ENCODE data around the gene ACOT11.
A peak's percentile ranks its signal among the peaks of the same experiment; 100 is the strongest.

Gene ACOT11

DNA sequence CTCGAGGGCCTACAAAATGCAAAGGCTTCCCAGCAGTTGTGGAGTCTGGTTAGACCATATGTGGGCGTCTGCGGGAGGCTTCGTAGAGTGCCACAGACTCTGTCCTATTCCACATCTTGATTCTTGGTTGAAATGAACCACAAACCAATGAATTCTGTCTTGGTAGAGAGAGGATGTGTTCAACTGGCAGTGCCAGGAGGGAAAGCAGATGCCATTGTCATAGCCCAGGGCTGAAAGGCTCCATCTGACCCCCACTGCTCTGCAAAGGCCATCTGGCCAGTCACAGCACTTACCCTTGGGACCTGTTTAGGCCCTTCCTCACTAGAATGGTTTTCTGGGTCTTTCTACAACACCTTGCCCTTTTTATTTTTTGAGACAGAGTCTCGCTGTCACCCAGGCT is 22.1 kb downstream of the ACOT11 start:
- ATAC-seq = no peak

DNA sequence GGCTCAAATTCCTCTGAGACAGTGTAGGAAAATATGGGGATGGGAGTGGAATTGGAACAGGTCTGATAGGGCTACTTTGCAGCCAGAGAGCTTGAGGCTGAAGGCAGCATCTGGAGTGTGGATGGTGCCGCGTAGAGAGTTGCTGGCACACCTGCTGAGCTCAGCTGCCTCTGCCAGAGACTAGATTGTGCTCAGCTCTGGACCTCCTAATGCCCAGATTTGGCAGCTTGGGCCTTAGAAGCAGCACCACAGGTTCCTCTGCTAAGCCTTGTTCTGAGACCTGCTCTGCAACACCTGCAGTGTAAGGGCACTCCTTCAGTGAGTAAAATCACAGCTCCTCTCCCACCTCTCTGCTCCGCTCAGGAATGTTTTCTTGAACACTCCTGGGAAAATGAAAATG is 23.3 kb downstream of the ACOT11 start:
- ATAC-seq = peak; percentile 42
- TF ChIP-seq TOX (CRISPR knock-in tag; IDR thresholded peaks at IDR 0.05; ENCODE audit: borderline replicate concordance) (no peak), ZFP3 (CRISPR knock-in tag; IDR thresholded peaks at IDR 0.05) (no peak), PPARA (CRISPR knock-in tag; IDR thresholded peaks at IDR 0.05; ENCODE audit: borderline replicate concordance) (no peak), OSR1 (CRISPR knock-in tag; IDR thresholded peaks at IDR 0.05) (no peak), ISL1 (CRISPR knock-in tag; IDR thresholded peaks at IDR 0.05) (no peak), ZNF565 (CRISPR knock-in tag; conservative IDR thresholded peaks at IDR 0.05; ENCODE audit: low read depth) (no peak), BACH2 (CRISPR knock-in tag; IDR thresholded peaks at IDR 0.05; ENCODE audit: borderline replicate concordance) (no peak), ZNF70 (CRISPR knock-in tag; IDR thresholded peaks at IDR 0.05) (no peak), GLIS3 (CRISPR knock-in tag; IDR thresholded peaks at IDR 0.05) (no peak), ZFP30 (CRISPR knock-in tag; IDR thresholded peaks at IDR 0.05) (no peak), TCF4 (CRISPR knock-in tag; IDR thresholded peaks at IDR 0.05; ENCODE audit: borderline replicate concordance) (no peak), ARNTL (CRISPR knock-in tag; IDR thresholded peaks at IDR 0.05; ENCODE audit: borderline replicate concordance, low read depth) (no peak), RARB (CRISPR knock-in tag; IDR thresholded peaks at IDR 0.05) (no peak)
- TF ChIP-seq, protein P1, sequence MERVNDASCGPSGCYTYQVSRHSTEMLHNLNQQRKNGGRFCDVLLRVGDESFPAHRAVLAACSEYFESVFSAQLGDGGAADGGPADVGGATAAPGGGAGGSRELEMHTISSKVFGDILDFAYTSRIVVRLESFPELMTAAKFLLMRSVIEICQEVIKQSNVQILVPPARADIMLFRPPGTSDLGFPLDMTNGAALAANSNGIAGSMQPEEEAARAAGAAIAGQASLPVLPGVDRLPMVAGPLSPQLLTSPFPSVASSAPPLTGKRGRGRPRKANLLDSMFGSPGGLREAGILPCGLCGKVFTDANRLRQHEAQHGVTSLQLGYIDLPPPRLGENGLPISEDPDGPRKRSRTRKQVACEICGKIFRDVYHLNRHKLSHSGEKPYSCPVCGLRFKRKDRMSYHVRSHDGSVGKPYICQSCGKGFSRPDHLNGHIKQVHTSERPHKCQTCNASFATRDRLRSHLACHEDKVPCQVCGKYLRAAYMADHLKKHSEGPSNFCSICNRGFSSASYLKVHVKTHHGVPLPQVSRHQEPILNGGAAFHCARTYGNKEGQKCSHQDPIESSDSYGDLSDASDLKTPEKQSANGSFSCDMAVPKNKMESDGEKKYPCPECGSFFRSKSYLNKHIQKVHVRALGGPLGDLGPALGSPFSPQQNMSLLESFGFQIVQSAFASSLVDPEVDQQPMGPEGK (CRISPR knock-in tag; IDR thresholded peaks at IDR 0.05; ENCODE audit: borderline replicate concordance) = no peak
- TF ChIP-seq, protein P2, sequence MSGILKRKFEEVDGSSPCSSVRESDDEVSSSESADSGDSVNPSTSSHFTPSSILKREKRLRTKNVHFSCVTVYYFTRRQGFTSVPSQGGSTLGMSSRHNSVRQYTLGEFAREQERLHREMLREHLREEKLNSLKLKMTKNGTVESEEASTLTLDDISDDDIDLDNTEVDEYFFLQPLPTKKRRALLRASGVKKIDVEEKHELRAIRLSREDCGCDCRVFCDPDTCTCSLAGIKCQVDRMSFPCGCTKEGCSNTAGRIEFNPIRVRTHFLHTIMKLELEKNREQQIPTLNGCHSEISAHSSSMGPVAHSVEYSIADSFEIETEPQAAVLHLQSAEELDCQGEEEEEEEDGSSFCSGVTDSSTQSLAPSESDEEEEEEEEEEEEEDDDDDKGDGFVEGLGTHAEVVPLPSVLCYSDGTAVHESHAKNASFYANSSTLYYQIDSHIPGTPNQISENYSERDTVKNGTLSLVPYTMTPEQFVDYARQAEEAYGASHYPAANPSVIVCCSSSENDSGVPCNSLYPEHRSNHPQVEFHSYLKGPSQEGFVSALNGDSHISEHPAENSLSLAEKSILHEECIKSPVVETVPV (CRISPR knock-in tag; IDR thresholded peaks at IDR 0.05) = no peak
- TF ChIP-seq, protein P3, sequence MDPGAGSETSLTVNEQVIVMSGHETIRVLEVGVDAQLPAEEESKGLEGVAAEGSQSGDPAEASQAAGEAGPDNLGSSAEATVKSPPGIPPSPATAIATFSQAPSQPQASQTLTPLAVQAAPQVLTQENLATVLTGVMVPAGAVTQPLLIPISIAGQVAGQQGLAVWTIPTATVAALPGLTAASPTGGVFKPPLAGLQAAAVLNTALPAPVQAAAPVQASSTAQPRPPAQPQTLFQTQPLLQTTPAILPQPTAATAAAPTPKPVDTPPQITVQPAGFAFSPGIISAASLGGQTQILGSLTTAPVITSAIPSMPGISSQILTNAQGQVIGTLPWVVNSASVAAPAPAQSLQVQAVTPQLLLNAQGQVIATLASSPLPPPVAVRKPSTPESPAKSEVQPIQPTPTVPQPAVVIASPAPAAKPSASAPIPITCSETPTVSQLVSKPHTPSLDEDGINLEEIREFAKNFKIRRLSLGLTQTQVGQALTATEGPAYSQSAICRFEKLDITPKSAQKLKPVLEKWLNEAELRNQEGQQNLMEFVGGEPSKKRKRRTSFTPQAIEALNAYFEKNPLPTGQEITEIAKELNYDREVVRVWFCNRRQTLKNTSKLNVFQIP (CRISPR knock-in tag; IDR thresholded peaks at IDR 0.05; ENCODE audit: borderline replicate concordance, low read depth) = no peak

More for the DNA sequence above, 22.1 kb downstream of the ACOT11 start:
- TF ChIP-seq BACH2 (CRISPR knock-in tag; IDR thresholded peaks at IDR 0.05; ENCODE audit: borderline replicate concordance) (no peak), ZNF565 (CRISPR knock-in tag; conservative IDR thresholded peaks at IDR 0.05; ENCODE audit: low read depth) (no peak)

DNA sequence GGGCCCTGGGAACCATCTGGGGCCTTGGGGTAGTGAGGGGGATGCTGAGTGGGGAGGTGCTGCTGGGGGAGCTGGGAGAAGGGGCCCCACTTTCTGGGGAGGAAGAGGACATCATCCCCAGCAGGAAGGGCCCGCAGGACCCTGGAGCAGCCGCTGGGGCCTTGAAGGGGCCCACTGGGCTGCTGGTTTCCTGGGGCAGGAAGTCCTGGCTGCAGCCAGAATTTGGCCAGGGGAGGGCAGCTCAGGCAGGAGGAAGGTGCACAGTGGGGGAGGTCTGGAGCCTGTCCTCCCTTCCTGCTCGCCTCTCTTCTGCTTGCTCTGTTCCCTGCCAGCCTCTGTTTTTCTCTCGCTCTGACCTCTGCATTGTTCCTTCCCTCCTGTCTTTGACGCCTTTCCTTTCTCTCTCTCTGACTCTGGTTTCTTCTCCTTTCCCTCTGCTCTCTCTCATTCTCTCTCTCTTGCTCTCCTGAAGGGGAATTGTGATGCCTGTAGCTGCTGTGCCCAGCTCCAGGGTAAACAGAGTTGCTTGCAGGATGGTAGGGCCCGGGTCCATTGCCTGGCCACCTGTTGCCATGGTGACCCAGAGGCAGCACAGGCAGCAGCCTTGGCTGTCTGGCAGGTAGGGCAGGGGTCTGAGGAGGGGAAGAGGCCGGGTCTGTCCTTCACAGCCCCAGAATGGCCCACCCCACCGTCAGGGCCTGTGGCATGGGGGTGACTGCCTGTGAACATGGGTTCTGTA is 23.9 kb downstream of the ACOT11 start:
- TF ChIP-seq CSDC2 (CRISPR knock-in tag; IDR thresholded peaks at IDR 0.05) (no peak), ARNTL (CRISPR knock-in tag; IDR thresholded peaks at IDR 0.05; ENCODE audit: borderline replicate concordance, low read depth) (no peak), OSR1 (CRISPR knock-in tag; IDR thresholded peaks at IDR 0.05) (no peak), ISL1 (CRISPR knock-in tag; IDR thresholded peaks at IDR 0.05) (no peak), ZFP30 (CRISPR knock-in tag; IDR thresholded peaks at IDR 0.05) (no peak), ESRRG (CRISPR knock-in tag; IDR thresholded peaks at IDR 0.05) (no peak), RARB (CRISPR knock-in tag; IDR thresholded peaks at IDR 0.05) (no peak), TCF4 (CRISPR knock-in tag; IDR thresholded peaks at IDR 0.05; ENCODE audit: borderline replicate concordance) (no peak), GLIS3 (CRISPR knock-in tag; IDR thresholded peaks at IDR 0.05) (no peak)
- TF ChIP-seq, protein P1 (CRISPR knock-in tag; IDR thresholded peaks at IDR 0.05; ENCODE audit: borderline replicate concordance) = no peak
- TF ChIP-seq, protein P2 (CRISPR knock-in tag; IDR thresholded peaks at IDR 0.05) = no peak
- TF ChIP-seq, protein P3 (CRISPR knock-in tag; IDR thresholded peaks at IDR 0.05; ENCODE audit: borderline replicate concordance, low read depth) = no peak
- peak; percentile 46 for ATAC-seq
